Measurements from ENCODE around the gene KCNMA1.

GRCh38 chr10:77604063-77604462, 33.5 kb downstream of the KCNMA1 start:
- TF ChIP-seq USF1 (IDR thresholded peaks at IDR 0.05; ENCODE audit: borderline replicate concordance, extremely low read length, insufficient read depth, low read depth, low read length) (no peak), CTCF (IDR thresholded peaks at IDR 0.05 in 2 of 3, conservative IDR thresholded peaks at IDR 0.05 in 1 of 3; ENCODE audit: control insufficient read depth in 2 of 3, extremely low read depth in 1 of 3, insufficient read depth in 1 of 3, low read depth in 3 of 3, low read length in 3 of 3) (no peak), EP300 (IDR thresholded peaks at IDR 0.05; ENCODE audit: borderline replicate concordance in 1 of 2, control insufficient read depth in 1 of 2, low read depth in 2 of 2, low read length in 2 of 2) (no peak), POLR2A (IDR thresholded peaks at IDR 0.05; ENCODE audit: low read depth, low read length) (no peak), ZBTB4 (CRISPR knock-in tag; IDR thresholded peaks at IDR 0.05) (no peak), RAD21 (IDR thresholded peaks at IDR 0.05; ENCODE audit: insufficient read depth, low read depth, low read length) (no peak), ZNF687 (IDR thresholded peaks at IDR 0.05) (no peak), STAT3 (IDR thresholded peaks at IDR 0.05; ENCODE audit: low read depth, low read length) (no peak), EZH2 (IDR thresholded peaks at IDR 0.05; ENCODE audit: borderline replicate concordance, control insufficient read depth, low read depth, low read length) (no peak)
- TF ChIP-seq, protein P1, sequence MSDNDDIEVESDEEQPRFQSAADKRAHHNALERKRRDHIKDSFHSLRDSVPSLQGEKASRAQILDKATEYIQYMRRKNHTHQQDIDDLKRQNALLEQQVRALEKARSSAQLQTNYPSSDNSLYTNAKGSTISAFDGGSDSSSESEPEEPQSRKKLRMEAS (IDR thresholded peaks at IDR 0.05; ENCODE audit: low read depth, low read length): no peak
